Measurements from ENCODE around the gene SDHAF3. TPM values are rescaled to one million over a fixed set of nuclear protein-coding genes. Genes with fewer than 3 reads are reported as not detected.

Gene SDHAF3
- total RNA-seq, 1 experiment from 2014 or later: 11.7 TPM

- DNase-seq (ENCODE audit: low spot score): no peak
Measured at GRCh38 chr7:97218767-97219166, 101.3 kb downstream of the SDHAF3 start.

- no peak for DNase-seq (ENCODE audit: low spot score)
Measured at GRCh38 chr7:97219237-97219636, 101.7 kb downstream of the SDHAF3 start.

GRCh38 chr7:97224316-97224715 is 106.8 kb downstream of the SDHAF3 start:
- DNase-seq (ENCODE audit: low spot score): no peak

GRCh38 chr7:97226541-97226940 is 109.0 kb downstream of the SDHAF3 start:
- no peak for DNase-seq (ENCODE audit: low spot score)

Other genes with a start within 250 kb of the SDHAF3 start
- not detected in 2 replicates for gene DLX6, start 112.1 kb upstream of the SDHAF3 start, total RNA-seq (2014; rRNA removed; shearing (Covaris generic))
- gene DLX5, start 92.9 kb upstream of the SDHAF3 start, total RNA-seq (2014; rRNA removed; shearing (Covaris generic)): not detected in 2 replicates